ENCODE data around the gene NOC2L. TPM values are rescaled to one million over a fixed set of nuclear protein-coding genes. Genes with fewer than 3 reads are reported as not detected.

NOC2L gene
- total and polyA plus RNA-seq, 9 of the 15 experiments (the other 6 are each of a cell fraction or from before 2014, with no cell fraction given) = 4.0 to 410 (median 200) TPM

DNA sequence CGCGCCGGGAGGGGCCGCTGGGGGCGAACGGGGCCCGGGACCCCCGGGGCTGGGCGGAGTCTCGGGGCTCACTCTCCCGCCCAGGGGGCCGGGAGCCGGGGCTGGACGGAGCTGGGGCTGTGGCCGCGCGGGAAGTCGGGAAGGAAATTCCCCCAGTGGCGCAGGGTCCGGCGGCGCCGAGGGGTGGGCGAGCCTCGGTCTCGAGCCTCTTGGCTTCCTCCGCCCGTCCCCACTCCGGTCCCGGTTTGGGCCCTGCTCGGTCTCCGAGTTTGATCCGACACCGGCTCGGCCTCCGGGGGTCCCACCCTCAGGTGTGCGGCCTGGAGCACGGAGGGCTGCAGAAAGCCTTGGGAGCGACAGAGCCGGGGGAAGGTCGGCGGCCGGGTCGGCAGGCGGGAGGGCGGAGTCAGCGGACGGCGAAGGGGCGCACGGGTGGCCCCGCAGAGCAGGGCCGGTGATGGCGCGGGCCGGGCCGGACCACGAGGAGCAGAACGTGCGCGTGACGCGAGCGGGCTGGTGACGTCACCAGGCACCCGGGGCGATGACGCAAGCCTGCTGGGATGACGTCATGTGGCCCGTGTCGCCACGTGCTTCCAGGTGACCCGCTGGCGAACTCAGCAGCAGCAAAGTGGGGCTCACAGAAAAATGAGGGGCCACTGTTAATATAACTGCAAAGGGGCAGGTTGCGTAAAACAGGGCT lies 41.5 kb upstream of the NOC2L start (continued):
- TF ChIP-seq, protein P1, sequence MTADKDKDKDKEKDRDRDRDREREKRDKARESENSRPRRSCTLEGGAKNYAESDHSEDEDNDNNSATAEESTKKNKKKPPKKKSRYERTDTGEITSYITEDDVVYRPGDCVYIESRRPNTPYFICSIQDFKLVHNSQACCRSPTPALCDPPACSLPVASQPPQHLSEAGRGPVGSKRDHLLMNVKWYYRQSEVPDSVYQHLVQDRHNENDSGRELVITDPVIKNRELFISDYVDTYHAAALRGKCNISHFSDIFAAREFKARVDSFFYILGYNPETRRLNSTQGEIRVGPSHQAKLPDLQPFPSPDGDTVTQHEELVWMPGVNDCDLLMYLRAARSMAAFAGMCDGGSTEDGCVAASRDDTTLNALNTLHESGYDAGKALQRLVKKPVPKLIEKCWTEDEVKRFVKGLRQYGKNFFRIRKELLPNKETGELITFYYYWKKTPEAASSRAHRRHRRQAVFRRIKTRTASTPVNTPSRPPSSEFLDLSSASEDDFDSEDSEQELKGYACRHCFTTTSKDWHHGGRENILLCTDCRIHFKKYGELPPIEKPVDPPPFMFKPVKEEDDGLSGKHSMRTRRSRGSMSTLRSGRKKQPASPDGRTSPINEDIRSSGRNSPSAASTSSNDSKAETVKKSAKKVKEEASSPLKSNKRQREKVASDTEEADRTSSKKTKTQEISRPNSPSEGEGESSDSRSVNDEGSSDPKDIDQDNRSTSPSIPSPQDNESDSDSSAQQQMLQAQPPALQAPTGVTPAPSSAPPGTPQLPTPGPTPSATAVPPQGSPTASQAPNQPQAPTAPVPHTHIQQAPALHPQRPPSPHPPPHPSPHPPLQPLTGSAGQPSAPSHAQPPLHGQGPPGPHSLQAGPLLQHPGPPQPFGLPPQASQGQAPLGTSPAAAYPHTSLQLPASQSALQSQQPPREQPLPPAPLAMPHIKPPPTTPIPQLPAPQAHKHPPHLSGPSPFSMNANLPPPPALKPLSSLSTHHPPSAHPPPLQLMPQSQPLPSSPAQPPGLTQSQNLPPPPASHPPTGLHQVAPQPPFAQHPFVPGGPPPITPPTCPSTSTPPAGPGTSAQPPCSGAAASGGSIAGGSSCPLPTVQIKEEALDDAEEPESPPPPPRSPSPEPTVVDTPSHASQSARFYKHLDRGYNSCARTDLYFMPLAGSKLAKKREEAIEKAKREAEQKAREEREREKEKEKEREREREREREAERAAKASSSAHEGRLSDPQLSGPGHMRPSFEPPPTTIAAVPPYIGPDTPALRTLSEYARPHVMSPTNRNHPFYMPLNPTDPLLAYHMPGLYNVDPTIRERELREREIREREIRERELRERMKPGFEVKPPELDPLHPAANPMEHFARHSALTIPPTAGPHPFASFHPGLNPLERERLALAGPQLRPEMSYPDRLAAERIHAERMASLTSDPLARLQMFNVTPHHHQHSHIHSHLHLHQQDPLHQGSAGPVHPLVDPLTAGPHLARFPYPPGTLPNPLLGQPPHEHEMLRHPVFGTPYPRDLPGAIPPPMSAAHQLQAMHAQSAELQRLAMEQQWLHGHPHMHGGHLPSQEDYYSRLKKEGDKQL (CRISPR knock-in tag; IDR thresholded peaks at IDR 0.05; ENCODE audit: borderline replicate concordance) = peak; percentile 93; the same call in 1 of the 2 replicates
- TF ChIP-seq, protein P2, sequence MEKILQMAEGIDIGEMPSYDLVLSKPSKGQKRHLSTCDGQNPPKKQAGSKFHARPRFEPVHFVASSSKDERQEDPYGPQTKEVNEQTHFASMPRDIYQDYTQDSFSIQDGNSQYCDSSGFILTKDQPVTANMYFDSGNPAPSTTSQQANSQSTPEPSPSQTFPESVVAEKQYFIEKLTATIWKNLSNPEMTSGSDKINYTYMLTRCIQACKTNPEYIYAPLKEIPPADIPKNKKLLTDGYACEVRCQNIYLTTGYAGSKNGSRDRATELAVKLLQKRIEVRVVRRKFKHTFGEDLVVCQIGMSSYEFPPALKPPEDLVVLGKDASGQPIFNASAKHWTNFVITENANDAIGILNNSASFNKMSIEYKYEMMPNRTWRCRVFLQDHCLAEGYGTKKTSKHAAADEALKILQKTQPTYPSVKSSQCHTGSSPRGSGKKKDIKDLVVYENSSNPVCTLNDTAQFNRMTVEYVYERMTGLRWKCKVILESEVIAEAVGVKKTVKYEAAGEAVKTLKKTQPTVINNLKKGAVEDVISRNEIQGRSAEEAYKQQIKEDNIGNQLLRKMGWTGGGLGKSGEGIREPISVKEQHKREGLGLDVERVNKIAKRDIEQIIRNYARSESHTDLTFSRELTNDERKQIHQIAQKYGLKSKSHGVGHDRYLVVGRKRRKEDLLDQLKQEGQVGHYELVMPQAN (IDR thresholded peaks at IDR 0.05; ENCODE audit: borderline replicate concordance) = no peak; the same call in 1 of the 2 replicates
- TF ChIP-seq ZNF133 (CRISPR knock-in tag; IDR thresholded peaks at IDR 0.05) (no peak), CHD1 (IDR thresholded peaks at IDR 0.05; ENCODE audit: low read length) (peak; percentile 42), ZNF263 (CRISPR knock-in tag; IDR thresholded peaks at IDR 0.05; ENCODE audit: borderline replicate concordance) (peak; percentile 87), ZNF274 (IDR thresholded peaks at IDR 0.05; ENCODE audit: borderline replicate concordance, low read depth, low read length) (no peak), EP400 (IDR thresholded peaks at IDR 0.05) (peak; percentile 99), ZNF57 (CRISPR knock-in tag; IDR thresholded peaks at IDR 0.05) (0 out of 2 replicates have a peak, but pooled peaks have one; percentile 12), TARDBP (IDR thresholded peaks at IDR 0.05) (peak; percentile 100), NCOA6 (IDR thresholded peaks at IDR 0.05) (peak; percentile 9; the same call in 1 of the 2 replicates), ADNP (tag; IDR thresholded peaks at IDR 0.05) (no peak), FUS (optimal IDR thresholded peaks at IDR 0.05; ENCODE audit: low read depth, low read length) (no peak), KAT7 (CRISPR knock-in tag; IDR thresholded peaks at IDR 0.05; ENCODE audit: borderline replicate concordance) (peak; percentile 100), RBM39 (optimal IDR thresholded peaks at IDR 0.05; ENCODE audit: low read depth, low read length) (no peak), FOXA1 (IDR thresholded peaks at IDR 0.05; ENCODE audit: borderline replicate concordance) (no peak), SMC3 (conservative IDR thresholded peaks at IDR 0.05; ENCODE audit: insufficient read depth, low read depth, low read length) (no peak), SMAD2 (IDR thresholded peaks at IDR 0.05; ENCODE audit: low read depth, low read length) (no peak), RBM14 (IDR thresholded peaks at IDR 0.05; ENCODE audit: borderline replicate concordance, insufficient read depth, low read depth, low read length) (no peak), NFIC (IDR thresholded peaks at IDR 0.05) (peak; percentile 56)
- TF ChIP-seq, protein P3, sequence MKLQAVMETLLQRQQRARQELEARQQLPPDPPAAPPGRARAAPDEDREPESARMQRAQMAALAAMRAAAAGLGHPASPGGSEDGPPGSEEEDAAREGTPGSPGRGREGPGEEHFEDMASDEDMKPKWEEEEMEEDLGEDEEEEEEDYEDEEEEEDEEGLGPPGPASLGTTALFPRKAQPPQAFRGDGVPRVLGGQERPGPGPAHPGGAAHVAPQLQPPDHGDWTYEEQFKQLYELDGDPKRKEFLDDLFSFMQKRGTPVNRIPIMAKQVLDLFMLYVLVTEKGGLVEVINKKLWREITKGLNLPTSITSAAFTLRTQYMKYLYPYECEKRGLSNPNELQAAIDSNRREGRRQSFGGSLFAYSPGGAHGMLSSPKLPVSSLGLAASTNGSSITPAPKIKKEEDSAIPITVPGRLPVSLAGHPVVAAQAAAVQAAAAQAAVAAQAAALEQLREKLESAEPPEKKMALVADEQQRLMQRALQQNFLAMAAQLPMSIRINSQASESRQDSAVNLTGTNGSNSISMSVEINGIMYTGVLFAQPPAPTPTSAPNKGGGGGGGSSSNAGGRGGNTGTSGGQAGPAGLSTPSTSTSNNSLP (IDR thresholded peaks at IDR 0.05; ENCODE audit: borderline replicate concordance, low read depth, low read length) = no peak
